ENCODE results near the gene GPR108.
"Not testable (repeated sequence)": the region's sequence is repeated elsewhere in the genome, so short reads cannot be mapped to it uniquely, and the experiment has no call there.

Gene GPR108

DNA sequence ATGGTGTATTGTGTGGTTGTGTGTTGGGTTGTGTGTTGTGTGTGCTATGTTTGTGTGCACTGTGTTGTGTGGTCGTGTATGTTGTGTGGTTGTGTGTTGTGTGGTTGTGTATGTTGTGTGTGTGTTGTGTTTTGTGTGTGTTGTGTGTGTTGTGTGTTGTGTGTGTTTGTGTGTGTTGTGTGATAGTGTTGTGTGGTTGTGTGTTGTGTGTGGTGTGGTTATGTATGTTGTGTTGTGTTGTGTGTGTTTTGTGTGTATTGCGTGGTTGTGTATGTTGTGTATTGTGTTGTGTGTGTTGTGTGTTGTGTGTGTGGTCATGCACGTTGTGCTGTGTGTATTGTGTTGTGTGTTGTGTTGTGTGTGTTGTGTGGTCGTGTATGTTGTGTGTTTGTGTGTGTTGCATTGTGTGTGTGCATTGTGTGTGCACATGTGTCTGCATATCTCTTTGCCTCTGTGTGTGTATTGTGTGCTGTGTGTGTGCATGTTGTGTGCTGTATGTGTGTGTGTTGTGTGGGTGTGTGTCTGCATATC is 19.9 kb downstream of the GPR108 start:
- Histone ChIP-seq H3K9me3 (no peaks in the 10 kb centered on the region), H3K4me3 (no peak overlapping the region), H3K27me3 (ENCODE audit: low read depth) (no peaks in the 10 kb centered on the region), H3K4me1 (peaks cover 6% of the 10 kb centered on the region), H3K36me3 (replicated peaks) (no peaks in the 10 kb centered on the region)
- DNase-seq (ENCODE audit: low spot score in 2 of 2): no peak
- in situ Hi-C loops (cut with MboI; ENCODE audit: low sequenced_read_pairs): no loop called here

DNA sequence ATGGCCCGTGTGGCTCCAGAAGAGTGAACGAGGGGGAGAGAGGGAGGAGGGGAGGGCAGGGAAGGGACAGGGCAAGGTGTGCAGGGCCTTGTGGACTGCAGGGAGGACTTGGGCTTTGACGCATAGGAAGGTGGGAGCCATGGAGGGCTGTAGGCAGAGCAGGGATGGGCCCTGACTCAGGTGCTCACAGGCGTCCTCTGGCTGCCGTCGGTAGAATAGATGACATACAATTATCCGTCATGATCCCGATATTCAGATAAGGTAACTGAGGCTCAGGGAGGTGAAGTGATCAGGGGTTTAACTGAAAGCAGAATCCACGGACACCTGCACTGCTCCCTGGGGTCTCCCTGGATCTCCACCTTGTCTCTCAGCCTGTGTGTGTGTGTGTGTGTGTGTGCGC is 20.3 kb downstream of the GPR108 start:
- H3K4me1 ChIP-seq: peaks cover 6% of the 10 kb centered on the region
- in situ Hi-C loops (cut with MboI; ENCODE audit: low sequenced_read_pairs): no loop called here
- no peaks in the 10 kb centered on the region for H3K36me3 ChIP-seq (replicated peaks)
- DNase-seq (ENCODE audit: low spot score in 2 of 2): peak in 1 of 2 experiments; percentile 38
- no peaks in the 10 kb centered on the region for H3K9me3 ChIP-seq
- no peak overlapping the region for H3K4me3 ChIP-seq
- no peaks in the 10 kb centered on the region for H3K27me3 ChIP-seq (ENCODE audit: low read depth)

DNA sequence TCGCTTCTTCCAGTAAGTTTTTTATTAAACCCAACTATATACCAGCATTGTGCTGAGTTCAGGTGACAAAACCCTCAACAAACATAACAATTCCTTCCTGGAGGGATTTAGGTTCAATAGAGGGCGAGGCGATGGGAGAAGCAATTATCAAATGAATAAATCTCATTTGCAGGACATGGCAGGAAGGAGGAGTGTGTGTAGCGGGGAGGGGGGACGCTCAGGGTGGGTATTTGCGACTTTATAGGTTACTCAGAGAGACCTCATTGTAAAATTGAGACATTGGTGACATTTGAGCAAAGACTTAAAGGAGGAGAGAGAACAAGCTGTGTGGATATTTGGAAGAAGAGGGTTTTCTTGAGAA is 20.8 kb downstream of the GPR108 start:
- no peak overlapping the region for H3K4me3 ChIP-seq
- no peaks in the 10 kb centered on the region for H3K36me3 ChIP-seq (replicated peaks)
- DNase-seq (ENCODE audit: low spot score in 2 of 2): peak; percentile 46 to 51
- no peaks in the 10 kb centered on the region for H3K9me3 ChIP-seq
- peaks cover 6% of the 10 kb centered on the region for H3K4me1 ChIP-seq
- no peaks in the 10 kb centered on the region for H3K27me3 ChIP-seq (ENCODE audit: low read depth)
- in situ Hi-C loops (cut with MboI; ENCODE audit: low sequenced_read_pairs): no loop called here

DNA sequence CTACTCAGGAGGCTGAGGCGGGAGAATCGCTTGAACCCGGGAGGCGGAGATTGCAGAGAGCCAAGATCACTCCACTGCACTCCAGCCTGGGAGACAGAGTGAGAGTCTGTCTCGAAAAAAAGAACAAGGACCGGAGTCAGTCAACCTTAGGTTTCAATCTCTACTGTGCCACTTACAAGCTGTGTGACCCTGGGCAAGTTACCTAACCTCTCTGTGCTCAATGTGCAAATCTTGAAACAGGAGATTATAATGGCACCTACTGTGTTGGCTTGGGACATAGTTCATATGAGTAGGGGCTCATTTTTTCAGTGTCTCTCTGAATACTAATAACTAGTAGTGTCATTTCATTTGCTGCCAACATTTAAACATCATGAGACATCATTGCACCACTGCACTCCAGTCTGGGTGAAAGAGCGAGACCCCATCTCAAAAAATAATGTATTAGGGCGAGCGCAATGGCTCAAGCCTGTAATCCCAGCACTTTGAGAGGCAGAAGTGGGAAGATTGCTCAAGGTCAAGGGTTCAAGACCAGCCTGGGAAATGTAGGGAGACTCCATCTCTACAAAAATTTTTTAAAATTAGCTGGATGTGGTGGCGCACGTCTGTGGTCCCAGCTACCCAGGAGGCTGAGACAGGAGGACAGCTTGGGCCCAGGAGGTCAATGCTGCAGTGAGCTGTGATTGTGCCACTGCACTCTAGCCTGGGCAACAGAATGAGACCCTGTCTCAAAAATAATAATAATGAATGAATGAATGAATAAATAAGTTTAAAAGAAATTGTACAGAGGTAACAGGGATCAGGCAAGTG is 22.4 kb downstream of the GPR108 start:
- Histone ChIP-seq H3K9me3 (no peaks in the 10 kb centered on the region), H3K27me3 (ENCODE audit: low read depth) (no peaks in the 10 kb centered on the region), H3K4me3 (no peak overlapping the region), H3K36me3 (replicated peaks) (no peaks in the 10 kb centered on the region), H3K4me1 (peaks cover 6% of the 10 kb centered on the region)
- DNase-seq (ENCODE audit: low spot score in 2 of 2): no peak
- in situ Hi-C loops (cut with MboI; ENCODE audit: low sequenced_read_pairs): no loop called here

DNA sequence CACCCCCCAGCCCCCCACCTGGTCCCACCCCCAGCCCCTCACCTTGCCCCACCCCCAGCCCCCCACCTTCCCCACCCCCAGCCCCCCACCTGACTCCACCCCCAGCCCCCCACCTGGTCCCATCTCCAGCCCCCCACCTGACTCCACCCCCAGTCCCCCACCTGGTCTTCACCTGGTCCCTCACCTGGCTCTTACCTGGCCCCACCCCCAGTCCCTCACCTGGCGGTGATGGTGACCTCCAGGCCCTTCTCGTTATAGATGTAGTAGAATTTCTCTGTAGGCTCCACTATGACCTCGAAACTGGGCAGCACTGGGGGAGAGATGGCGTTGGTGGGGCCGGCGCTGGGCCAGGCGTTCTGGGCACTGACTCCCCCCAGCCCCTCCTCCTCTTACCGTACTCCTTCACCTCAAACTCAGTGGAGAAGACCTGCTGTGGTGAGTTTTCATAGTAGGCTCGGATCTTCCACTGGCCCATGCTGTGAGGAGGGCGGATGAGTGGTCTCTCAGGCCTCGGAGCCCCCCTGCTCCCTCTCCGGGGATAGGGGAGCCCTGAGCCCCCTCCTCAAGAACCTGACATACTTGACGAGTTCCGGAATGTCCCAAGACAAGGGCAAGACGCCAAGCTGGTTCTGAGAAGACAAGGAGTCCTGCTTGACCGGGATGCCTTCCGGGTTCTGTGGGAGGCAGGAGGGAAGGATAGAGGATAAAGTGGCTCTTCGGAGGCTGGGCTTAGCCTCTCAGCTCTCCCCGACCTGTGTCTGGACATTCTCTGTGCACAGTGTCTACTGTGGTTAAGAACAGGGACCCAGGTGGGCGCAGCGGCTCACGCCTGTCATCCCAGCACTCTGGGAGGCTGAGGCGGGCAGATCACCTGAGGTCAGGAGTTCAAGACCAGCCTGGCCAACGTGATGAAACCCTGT is 23.3 kb downstream of the GPR108 start:
- no peaks in the 10 kb centered on the region for H3K27me3 ChIP-seq (ENCODE audit: low read depth)
- H3K4me1 ChIP-seq: peaks cover 6% of the 10 kb centered on the region
- in situ Hi-C loops (cut with MboI; ENCODE audit: low sequenced_read_pairs): no loop called here
- H3K9me3 ChIP-seq: no peaks in the 10 kb centered on the region
- no peak for DNase-seq (ENCODE audit: low spot score in 2 of 2)
- no peak overlapping the region for H3K4me3 ChIP-seq
- H3K36me3 ChIP-seq (replicated peaks): no peaks in the 10 kb centered on the region

DNA sequence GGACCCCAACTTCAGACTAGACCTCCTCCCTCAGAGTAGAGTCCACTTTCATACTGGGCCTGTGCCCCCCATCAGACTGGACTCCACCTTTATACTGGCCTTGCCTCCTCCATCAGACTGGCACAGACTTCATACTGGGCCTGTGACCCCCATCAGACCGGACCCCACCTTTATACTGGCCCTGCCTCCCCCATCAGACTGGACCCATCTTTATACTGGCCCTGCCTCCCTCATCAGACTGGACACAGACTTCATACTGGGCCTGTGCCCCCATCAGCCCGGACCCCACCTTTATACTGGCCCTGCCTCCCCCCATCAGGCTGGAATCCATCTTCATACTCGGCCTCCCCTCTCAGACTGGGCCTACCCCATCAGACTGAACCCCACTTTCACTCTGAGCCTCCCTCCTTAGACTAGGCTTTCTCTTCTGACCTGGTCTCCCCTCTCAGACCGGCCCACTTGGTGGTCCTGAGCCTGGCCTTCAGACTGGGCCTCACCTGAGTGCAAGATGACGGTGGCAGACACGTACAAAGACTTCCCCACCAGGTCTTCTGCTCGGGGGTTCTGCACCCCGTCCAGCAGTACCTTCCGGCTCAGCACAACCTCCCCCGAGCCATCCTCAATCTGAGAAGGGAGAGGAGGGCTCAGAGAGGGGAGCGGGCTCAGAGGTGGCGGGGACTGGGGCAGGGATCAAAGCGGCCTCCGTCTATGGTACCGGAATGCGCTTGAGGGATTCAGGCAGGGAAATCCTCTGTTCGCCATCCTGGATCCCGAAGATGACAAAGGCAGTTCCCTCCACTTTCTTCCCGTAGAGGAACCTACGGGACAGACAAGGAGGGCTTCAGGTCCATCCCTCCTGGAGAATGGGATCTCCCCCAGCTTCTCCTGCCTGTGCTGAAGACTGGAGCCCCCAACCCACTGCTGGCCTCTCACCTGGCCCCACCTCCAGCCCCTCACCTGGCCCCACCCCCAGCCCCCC is 24.4 kb downstream of the GPR108 start:
- Histone ChIP-seq H3K4me3 (no peak overlapping the region), H3K4me1 (peaks cover 6% of the 10 kb centered on the region), H3K27me3 (ENCODE audit: low read depth) (no peaks in the 10 kb centered on the region), H3K9me3 (no peaks in the 10 kb centered on the region), H3K36me3 (replicated peaks) (no peaks in the 10 kb centered on the region)
- in situ Hi-C loops (cut with MboI; ENCODE audit: low sequenced_read_pairs): no loop called here
- no peak for DNase-seq (ENCODE audit: low spot score in 2 of 2)

DNA sequence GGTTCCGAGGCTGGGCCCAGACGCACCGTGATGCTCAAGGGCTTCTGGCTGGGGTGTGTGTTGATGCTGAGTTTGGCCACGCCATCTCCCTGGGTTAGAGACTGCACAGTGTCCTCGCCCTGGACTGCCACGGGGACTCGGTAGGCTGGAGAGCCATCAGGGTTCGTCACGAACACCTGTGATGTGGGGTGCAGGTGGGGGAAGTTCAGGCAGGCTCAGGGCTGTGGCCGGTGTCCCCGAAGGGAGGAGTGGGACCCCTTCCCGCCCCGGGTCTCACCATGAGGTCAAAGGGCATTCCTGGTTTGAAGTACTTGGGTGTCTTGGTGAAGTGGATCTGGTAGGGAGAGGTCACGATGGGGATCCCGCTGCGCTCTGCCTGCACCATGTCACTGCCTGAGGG is 25.1 kb downstream of the GPR108 start:
- Histone ChIP-seq H3K4me1 (peaks cover 6% of the 10 kb centered on the region), H3K9me3 (no peaks in the 10 kb centered on the region), H3K4me3 (no peak overlapping the region), H3K36me3 (replicated peaks) (no peaks in the 10 kb centered on the region), H3K27me3 (ENCODE audit: low read depth) (no peaks in the 10 kb centered on the region)
- in situ Hi-C loops (cut with MboI; ENCODE audit: low sequenced_read_pairs): no loop called here
- DNase-seq (ENCODE audit: low spot score in 2 of 2): no peak

DNA sequence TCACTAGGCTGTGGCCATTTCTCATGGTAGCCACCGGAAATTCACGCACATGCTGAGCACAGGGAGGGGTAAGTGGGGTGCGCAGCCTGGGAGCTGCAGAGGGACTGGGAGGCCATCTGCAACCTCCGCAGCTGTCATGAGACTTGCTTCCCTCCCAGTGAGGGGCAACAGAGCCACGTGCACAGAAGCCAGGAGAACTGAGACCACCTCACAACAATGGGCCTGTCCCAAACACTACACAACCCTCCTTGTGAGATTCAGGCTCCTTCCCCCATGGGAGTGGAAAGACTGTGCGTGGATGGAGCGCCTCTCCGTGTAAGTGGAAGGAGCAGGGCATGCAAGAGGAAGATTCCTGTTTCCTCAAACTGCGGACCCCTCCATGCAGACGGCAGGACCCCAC is 25.8 kb downstream of the GPR108 start:
- Histone ChIP-seq H3K9me3 (no peaks in the 10 kb centered on the region), H3K4me1 (peaks cover 4% of the 10 kb centered on the region), H3K4me3 (no peak overlapping the region), H3K27me3 (ENCODE audit: low read depth) (no peaks in the 10 kb centered on the region), H3K36me3 (replicated peaks) (no peaks in the 10 kb centered on the region)
- DNase-seq (ENCODE audit: low spot score in 2 of 2): no peak
- in situ Hi-C loops (cut with MboI; ENCODE audit: low sequenced_read_pairs): no loop called here

DNA sequence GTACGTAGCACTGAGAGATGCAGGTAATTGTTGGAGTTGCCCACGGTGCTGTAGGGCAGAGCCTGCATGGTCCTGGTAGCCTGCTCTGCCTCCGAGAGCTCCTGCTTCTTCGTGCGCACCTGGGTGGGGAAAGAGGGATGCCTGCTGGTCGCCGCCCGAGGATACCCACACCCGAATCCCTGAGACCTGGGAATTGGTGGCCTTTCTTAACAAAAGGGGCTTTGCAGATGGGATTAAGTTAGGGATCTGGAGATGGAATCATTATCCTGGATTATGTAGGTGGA is 26.4 kb downstream of the GPR108 start:
- Histone ChIP-seq H3K4me1 (no peaks in the 10 kb centered on the region), H3K36me3 (replicated peaks) (no peaks in the 10 kb centered on the region), H3K27me3 (ENCODE audit: low read depth) (no peaks in the 10 kb centered on the region), H3K9me3 (no peaks in the 10 kb centered on the region), H3K4me3 (no peak overlapping the region)
- in situ Hi-C loops (cut with MboI; ENCODE audit: low sequenced_read_pairs): no loop called here
- DNase-seq (ENCODE audit: low spot score in 2 of 2): no peak

DNA sequence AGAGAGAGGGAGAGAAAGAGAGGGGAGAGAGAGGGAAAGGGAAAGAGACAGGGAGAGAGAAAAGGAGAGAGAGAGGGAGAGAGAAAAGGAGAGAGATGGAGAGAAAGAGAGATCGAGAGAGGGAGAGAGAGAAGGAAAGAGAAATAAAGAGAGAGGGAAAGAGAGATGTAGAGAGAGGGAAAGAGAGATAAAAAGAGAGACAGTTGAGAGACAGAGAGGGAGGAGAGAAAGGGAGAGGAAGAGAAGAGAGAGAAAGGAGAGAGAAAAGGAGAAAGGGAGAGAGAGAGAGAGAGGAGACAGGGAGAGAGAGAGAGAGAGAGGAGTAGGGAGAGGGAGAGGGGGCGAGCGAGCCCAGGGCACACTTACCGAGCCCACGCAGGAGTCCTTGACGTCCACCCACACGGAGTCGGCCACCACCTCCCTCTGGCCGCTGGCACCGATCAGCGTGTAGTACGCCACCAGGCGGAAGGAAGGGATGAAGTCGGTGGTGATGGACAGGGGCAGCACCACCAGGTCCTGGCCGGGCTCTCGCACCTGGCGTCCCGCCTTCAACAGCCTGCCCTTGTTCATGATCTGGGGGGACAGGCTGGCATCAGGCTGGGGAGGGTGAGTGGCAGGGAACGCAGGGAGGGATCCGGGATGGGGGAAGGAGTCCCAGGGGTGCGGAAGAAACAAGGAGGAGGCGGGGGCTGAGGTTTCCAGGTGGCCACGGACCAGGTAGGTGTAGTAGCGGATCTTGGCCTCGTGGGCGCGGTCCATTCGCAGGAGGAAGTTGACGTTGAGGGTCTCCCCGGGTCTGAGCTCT is 26.9 kb downstream of the GPR108 start:
- in situ Hi-C loops (cut with MboI; ENCODE audit: low sequenced_read_pairs): no loop called here
- H3K36me3 ChIP-seq (replicated peaks): no peaks in the 10 kb centered on the region
- no peak for DNase-seq (ENCODE audit: low spot score in 2 of 2)
- no peaks in the 10 kb centered on the region for H3K9me3 ChIP-seq
- H3K27me3 ChIP-seq (ENCODE audit: low read depth): no peaks in the 10 kb centered on the region
- H3K4me3 ChIP-seq: no peak overlapping the region
- H3K4me1 ChIP-seq: no peaks in the 10 kb centered on the region

DNA sequence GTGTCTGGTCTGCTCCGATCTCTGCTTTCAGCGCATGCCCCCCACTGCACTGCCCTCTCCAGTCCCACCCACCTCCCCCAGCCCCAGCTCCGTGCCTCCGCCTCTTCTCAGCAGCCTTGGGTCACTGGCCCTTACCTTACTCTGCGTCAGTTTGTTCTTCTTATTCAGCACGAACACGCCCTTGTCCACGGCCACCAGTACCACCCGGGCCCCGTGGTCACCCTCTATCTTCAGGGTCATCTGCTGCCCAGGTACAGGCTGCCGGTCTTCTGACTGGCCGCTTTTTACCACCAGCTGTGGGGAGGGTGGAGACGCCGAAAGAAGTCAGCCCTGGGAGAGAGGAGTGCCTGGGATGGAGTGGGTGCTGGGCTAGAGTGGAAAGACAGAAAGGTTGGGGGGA is 27.8 kb downstream of the GPR108 start:
- Histone ChIP-seq H3K4me3 (no peak overlapping the region), H3K27me3 (ENCODE audit: low read depth) (no peaks in the 10 kb centered on the region), H3K36me3 (replicated peaks) (no peaks in the 10 kb centered on the region), H3K9me3 (no peaks in the 10 kb centered on the region), H3K4me1 (no peaks in the 10 kb centered on the region)
- DNase-seq (ENCODE audit: low spot score in 2 of 2): no peak
- in situ Hi-C loops (cut with MboI; ENCODE audit: low sequenced_read_pairs): no loop called here

DNA sequence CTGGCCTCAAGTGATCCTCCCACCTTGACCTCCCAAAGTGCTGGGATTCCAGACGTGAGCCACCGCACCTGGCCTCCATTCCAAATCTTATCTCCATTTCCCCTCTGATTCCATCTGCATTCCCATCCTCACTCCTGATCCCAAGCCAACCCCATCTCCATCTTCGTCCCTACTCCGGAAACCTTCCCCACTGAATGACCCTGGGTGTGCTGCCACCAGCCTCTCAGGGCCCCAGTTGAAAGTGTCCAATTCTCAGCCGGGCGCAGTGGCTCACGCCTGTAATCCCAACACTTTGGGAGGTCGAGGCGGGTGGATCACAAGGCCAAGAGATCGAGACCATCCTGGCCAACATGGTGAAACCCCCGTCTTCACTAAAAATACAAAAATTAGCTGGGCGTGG is 28.5 kb downstream of the GPR108 start:
- H3K4me3 ChIP-seq; H3K9me3 ChIP-seq; H3K4me1 ChIP-seq; DNase-seq (ENCODE audit: low spot score in 2 of 2); H3K36me3 ChIP-seq (replicated peaks); H3K27me3 ChIP-seq (ENCODE audit: low read depth); in situ Hi-C loops (cut with MboI; ENCODE audit: low sequenced_read_pairs): not testable (repeated sequence)

DNA sequence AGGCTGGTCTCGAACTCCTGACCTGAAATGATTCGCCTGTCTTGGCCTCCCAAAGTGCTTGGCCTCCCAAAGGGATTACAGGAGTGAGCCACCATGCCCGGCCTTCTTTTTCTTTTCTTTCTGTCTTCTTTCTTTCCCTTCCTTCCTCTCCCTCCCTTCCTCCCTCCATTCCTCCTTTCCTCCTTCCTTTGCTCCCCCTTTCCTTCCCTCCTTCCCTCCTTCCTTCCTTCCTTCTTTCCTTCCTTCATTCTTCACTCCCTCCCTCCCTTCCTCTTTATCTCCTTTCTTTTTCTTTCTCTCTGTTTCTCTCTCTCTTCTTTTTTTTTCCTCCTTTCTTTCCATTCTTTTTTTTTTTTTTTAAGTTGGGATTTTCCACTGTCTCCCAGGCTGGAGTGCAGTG is 29.0 kb downstream of the GPR108 start:
- H3K36me3 ChIP-seq (replicated peaks): no peaks in the 10 kb centered on the region
- no peaks in the 10 kb centered on the region for H3K9me3 ChIP-seq
- H3K4me1 ChIP-seq: no peaks in the 10 kb centered on the region
- in situ Hi-C loops (cut with MboI; ENCODE audit: low sequenced_read_pairs): no loop called here
- no peak overlapping the region for H3K4me3 ChIP-seq
- no peak for DNase-seq (ENCODE audit: low spot score in 2 of 2)
- no peaks in the 10 kb centered on the region for H3K27me3 ChIP-seq (ENCODE audit: low read depth)
